Hepatocyte (in vitro differentiated cells): ENCODE results near the gene HOXB13.

ENCODE experiments used
- EZH2 ChIP-seq: fragments of 200-600 bp; sonication (generic); IDR thresholded peaks from 2 replicates; pipeline ENCODE4 v1.6.1; 2016; ENCODE audit warnings: antibody characterized with exemption, mild to moderate bottlenecking, borderline replicate concordance
- EZH2phosphoT487 ChIP-seq: fragments of 200-600 bp; sonication (generic); IDR thresholded peaks from one replicate; pipeline ENCODE4 v1.6.1; 2018; ENCODE audit warnings: antibody characterized with exemption, mild to moderate bottlenecking, low read depth, moderate library complexity; ENCODE audit not compliant: unreplicated experiment, severe bottlenecking
- TF ChIP-seq, protein P1 (sequence below): fragments of 200-600 bp; sonication (generic); IDR thresholded peaks from 2 replicates; pipeline ENCODE4 v1.5.1; 2016; ENCODE audit warnings: antibody characterized with exemption, mild to moderate bottlenecking; ENCODE audit not compliant: poor library complexity

- TF ChIP-seq, protein P1, sequence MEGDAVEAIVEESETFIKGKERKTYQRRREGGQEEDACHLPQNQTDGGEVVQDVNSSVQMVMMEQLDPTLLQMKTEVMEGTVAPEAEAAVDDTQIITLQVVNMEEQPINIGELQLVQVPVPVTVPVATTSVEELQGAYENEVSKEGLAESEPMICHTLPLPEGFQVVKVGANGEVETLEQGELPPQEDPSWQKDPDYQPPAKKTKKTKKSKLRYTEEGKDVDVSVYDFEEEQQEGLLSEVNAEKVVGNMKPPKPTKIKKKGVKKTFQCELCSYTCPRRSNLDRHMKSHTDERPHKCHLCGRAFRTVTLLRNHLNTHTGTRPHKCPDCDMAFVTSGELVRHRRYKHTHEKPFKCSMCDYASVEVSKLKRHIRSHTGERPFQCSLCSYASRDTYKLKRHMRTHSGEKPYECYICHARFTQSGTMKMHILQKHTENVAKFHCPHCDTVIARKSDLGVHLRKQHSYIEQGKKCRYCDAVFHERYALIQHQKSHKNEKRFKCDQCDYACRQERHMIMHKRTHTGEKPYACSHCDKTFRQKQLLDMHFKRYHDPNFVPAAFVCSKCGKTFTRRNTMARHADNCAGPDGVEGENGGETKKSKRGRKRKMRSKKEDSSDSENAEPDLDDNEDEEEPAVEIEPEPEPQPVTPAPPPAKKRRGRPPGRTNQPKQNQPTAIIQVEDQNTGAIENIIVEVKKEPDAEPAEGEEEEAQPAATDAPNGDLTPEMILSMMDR, result no peak
- TF ChIP-seq EZH2phosphoT487 (no peak), EZH2 (no peak)
These were observed 37.9 kb downstream of the HOXB13 start for GRCh38 chr17:48690655-48691054.
